ENCODE data around the gene CCDC51.
A peak's percentile ranks its signal among the peaks of the same experiment; 100 is the strongest.
"Not testable (repeated sequence)": the region's sequence is repeated elsewhere in the genome, so short reads cannot be mapped to it uniquely, and the experiment has no call there.

CCDC51 gene

GRCh38 chr3:48406443-48407431 is 33.2 kb downstream of the CCDC51 start:
- no peak for DNase-seq (ENCODE audit: low read depth in 2 of 2)

- no peak for DNase-seq (ENCODE audit: low read depth in 2 of 2)
Observed at GRCh38 chr3:48405971-48406370, 33.9 kb downstream of the CCDC51 start.

GRCh38 chr3:48405343-48405881 is 34.5 kb downstream of the CCDC51 start:
- DNase-seq (ENCODE audit: low read depth in 2 of 2) = no peak

DNA sequence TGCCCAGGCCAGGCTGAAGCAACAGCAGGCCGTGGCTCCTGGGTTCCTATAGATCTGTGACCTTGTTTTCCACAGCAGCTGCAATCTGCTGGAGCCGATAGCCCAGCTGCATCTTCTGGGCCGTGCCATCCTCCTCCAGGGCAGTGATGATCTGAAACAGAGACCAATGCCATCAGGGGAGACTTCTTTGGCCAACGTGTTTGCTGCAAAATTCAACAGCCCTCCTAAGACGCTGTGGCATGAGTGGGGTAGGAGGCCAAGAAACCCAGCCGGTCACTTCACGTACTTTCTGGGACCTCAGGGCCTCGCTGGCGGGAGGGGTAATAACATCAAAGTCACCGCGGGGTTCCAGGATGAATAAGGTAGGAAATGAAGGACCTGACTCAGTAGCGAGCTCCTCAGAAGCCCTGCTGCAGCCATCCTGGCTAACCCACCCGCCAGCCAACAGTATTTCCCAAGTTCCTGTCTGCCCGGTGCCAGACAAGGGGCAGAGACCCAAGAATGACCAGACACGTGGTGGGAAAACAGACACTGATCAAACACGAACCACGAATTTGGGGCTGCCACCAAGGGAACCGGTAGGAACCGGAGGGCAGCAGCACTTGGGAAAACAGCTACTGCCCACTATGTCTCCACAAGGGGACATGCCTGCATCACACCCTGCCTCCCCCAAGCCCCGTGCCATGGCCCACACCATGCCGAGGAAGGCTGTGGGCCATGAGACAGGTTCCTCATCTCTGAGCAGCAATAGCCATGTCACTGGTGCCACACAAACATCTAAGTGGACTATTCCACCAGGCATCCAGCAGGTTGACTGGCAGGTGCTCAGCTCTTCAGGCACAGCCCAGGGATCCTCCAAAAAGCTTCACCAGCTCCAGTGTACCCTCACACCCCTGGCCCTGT is 35.2 kb downstream of the CCDC51 start:
- no peak for DNase-seq (ENCODE audit: low read depth in 2 of 2)

GRCh38 chr3:48403533-48404439 is 36.1 kb downstream of the CCDC51 start:
- no peak for DNase-seq (ENCODE audit: low read depth in 2 of 2)

GRCh38 chr3:48402907-48403306 is 37.0 kb downstream of the CCDC51 start:
- no peak for DNase-seq (ENCODE audit: low read depth in 2 of 2)

GRCh38 chr3:48402281-48402732 is 37.6 kb downstream of the CCDC51 start:
- DNase-seq (ENCODE audit: low read depth in 2 of 2) = no peak

GRCh38 chr3:48401434-48401901 is 38.5 kb downstream of the CCDC51 start:
- not testable (repeated sequence) for DNase-seq (ENCODE audit: low read depth in 2 of 2)

DNA sequence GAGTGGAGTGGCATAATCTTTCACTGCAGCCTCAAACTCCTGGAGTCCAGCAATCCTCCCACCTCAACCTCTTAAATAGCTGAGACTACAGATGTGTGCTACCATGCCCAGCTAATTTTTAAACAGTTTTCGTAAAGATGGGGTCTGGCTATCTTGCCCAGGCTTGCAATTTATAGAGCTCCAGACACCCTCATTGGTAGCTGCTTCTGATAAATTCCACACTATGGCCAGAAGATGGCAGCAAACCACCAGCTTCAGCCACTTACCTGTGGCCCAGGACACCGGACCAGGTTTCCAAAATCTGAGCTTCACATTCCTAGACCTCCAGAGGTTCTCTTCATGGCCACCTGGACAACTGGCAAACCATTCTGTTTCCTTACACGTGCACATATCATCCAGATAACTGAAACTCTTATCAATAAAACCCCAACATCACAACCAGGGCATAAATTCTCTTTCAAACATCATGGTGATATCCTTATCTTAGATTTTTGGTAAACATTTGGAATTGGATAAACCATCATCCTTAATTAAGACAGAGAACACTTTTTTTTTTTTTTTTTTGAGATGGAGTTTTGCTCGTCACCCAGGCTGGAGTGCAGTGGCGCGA is 39.0 kb downstream of the CCDC51 start:
- DNase-seq (ENCODE audit: low read depth in 2 of 2) = peak; percentile 24 to 43

GRCh38 chr3:48399387-48400172 is 40.3 kb downstream of the CCDC51 start:
- no peak for DNase-seq (ENCODE audit: low read depth in 2 of 2)

GRCh38 chr3:48398701-48399386 is 41.1 kb downstream of the CCDC51 start:
- no peak for DNase-seq (ENCODE audit: low read depth in 2 of 2)

GRCh38 chr3:48397767-48398681 is 41.9 kb downstream of the CCDC51 start:
- no peak for DNase-seq (ENCODE audit: low read depth in 2 of 2)

GRCh38 chr3:48395714-48396113 is 44.2 kb downstream of the CCDC51 start:
- no peak for DNase-seq (ENCODE audit: low read depth in 2 of 2)

- no peak for DNase-seq (ENCODE audit: low read depth in 2 of 2)
Observed at GRCh38 chr3:48394391-48394790, 45.5 kb downstream of the CCDC51 start.

DNA sequence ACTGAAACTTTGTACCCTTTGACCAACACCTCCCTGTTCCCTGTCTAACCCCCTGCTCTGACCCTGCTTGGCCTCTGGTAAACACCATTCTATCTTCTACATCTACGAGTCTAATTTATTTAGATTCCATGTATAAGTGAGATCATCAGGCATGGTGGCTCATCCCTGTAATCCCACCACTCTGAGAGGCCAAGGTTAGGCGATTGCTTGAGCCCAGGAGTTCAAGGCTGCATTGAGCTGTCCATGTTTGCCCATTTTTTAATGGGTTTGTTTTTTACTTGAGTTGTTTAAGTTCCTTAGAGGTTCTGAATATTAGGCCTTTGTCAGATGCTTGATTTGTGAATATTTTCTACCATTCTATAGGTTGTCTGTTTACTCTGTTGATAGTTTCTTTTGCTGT is 51.0 kb downstream of the CCDC51 start:
- no peak for DNase-seq (ENCODE audit: low read depth in 2 of 2)

- no peak for DNase-seq (ENCODE audit: low read depth in 2 of 2)
Observed at GRCh38 chr3:48387634-48388033, 52.3 kb downstream of the CCDC51 start.

Data from activated CD4-positive, alpha-beta T cell treated with anti-CD3 and anti-CD28 coated beads for 24 hours (primary cell).